Neural progenitor cell (in vitro differentiated cells): ENCODE results near the gene ZNF783. TPM values are rescaled to one million over a fixed set of nuclear protein-coding genes. Genes with fewer than 3 reads are reported as not detected.
A peak's percentile ranks its signal among the peaks of the same experiment; 100 is the strongest.
"Not testable (repeated sequence)": the region's sequence is repeated elsewhere in the genome, so short reads cannot be mapped to it uniquely, and the experiment has no call there.

ENCODE experiments used
- DNase-seq: peaks from one replicate; pipeline ENCODE4 v3.0.0-alpha.2; 2016; ENCODE audit warnings: low spot score
- H2AFZ ChIP-seq: fragments of 200-600 bp; sonication (generic); replicated peaks from 2 replicates; pipeline ENCODE4 v1.6.1; 2016; ENCODE audit warnings: antibody characterized with exemption
- H3F3A ChIP-seq: fragments of 200-600 bp; sonication (generic); 2 replicates; pipeline ENCODE4 v1.6.1; 2016; ENCODE audit warnings: antibody characterized with exemption, low read depth
- H3K27ac ChIP-seq: fragments of 200-600 bp; sonication (generic); 2 replicates; pipeline ENCODE4 v1.5.1; 2016; ENCODE audit warnings: mild to moderate bottlenecking
- H3K27me3 ChIP-seq: fragments of 200-600 bp; sonication (generic); 2 replicates; pipeline ENCODE4 v1.6.1; 2016; ENCODE audit warnings: mild to moderate bottlenecking, moderate library complexity
- H3K36me3 ChIP-seq: fragments of 200-600 bp; sonication (generic); 2 replicates; pipeline ENCODE4 v1.5.1; 2016
- H3K4me1 ChIP-seq: fragments of 200-600 bp; sonication (generic); 2 replicates; pipeline ENCODE4 v1.6.1; 2016; ENCODE audit warnings: mixed run types
- H3K4me2 ChIP-seq: fragments of 200-600 bp; sonication (generic); 2 replicates; pipeline ENCODE4 v1.6.1; 2016
- H3K4me3 ChIP-seq: fragments of 200-600 bp; sonication (generic); 2 replicates; pipeline ENCODE4 v1.5.1; 2016
- H3K79me2 ChIP-seq: fragments of 200-600 bp; sonication (generic); 2 replicates; pipeline ENCODE4 v1.6.1; 2016; ENCODE audit warnings: low read depth
- H3K9ac ChIP-seq: fragments of 200-600 bp; sonication (generic); 2 replicates; pipeline ENCODE4 v1.6.1; 2016
- H3K9me3 ChIP-seq: fragments of 200-600 bp; sonication (generic); 2 replicates; pipeline ENCODE4 v1.5.1; 2016; ENCODE audit warnings: low read depth
- H4K20me1 ChIP-seq: fragments of 200-600 bp; sonication (generic); 2 replicates; pipeline ENCODE4 v1.6.1; 2016; ENCODE audit warnings: low read depth
- H3K27ac Mint-ChIP-seq: 3 replicates; pipeline ENCODE4 v1.8.0; 2021; ENCODE audit warnings: mixed read lengths
- H3K27me3 Mint-ChIP-seq: 2 replicates; pipeline ENCODE4 v1.8.0; 2022; ENCODE audit warnings: low read depth, mild to moderate bottlenecking, inconsistent platforms, moderate library complexity, mixed read lengths; ENCODE audit not compliant: insufficient read depth
- H3K36me3 Mint-ChIP-seq: 3 replicates; pipeline ENCODE4 v1.8.0; 2021; ENCODE audit warnings: mixed read lengths
- H3K4me1 Mint-ChIP-seq: 3 replicates; pipeline ENCODE4 v1.8.0; 2021; ENCODE audit warnings: mixed read lengths
- H3K4me3 Mint-ChIP-seq: 3 replicates; pipeline ENCODE4 v1.8.0; 2021; ENCODE audit warnings: mild to moderate bottlenecking, moderate library complexity, mixed read lengths
- H3K9me3 Mint-ChIP-seq: 3 replicates; pipeline ENCODE4 v1.8.0; 2020; ENCODE audit warnings: mixed read lengths
- CTCF ChIP-seq: fragments of 200-600 bp; sonication (generic); IDR thresholded peaks from 2 replicates; pipeline ENCODE4 v1.5.1; 2017; ENCODE audit warnings: antibody characterized with exemption, mild to moderate bottlenecking
- EZH2 ChIP-seq: fragments of 200-600 bp; sonication (generic); IDR thresholded peaks from 2 replicates; pipeline ENCODE4 v1.6.1; 2017; ENCODE audit warnings: antibody characterized with exemption, mild to moderate bottlenecking, moderate library complexity
- EZH2phosphoT487 ChIP-seq: fragments of 200-600 bp; sonication (generic); IDR thresholded peaks from 2 replicates; pipeline ENCODE4 v1.6.1; 2017; ENCODE audit warnings: antibody characterized with exemption
- total RNA-seq: library from RNA; depleted of rRNA; stranded (reverse); fragments of >200 nt; gene quantifications from 2 replicates; pipeline ENCODE4 v1.2.3, GENCODE V29; 2015; ENCODE audit warnings: low replicate concordance

Gene ZNF783
- total RNA-seq, 1 donor from 2014 or later = 5.5 TPM

- H3F3A ChIP-seq = no peaks in the 10 kb centered on the region
- H3K4me3 ChIP-seq = no peak overlapping the region
- peaks cover 2% of the 10 kb centered on the region for H3K36me3 Mint-ChIP-seq
- no peak overlapping the region for H3K4me3 Mint-ChIP-seq
- no peaks in the 10 kb centered on the region for H4K20me1 ChIP-seq
- no peaks in the 10 kb centered on the region for H3K79me2 ChIP-seq
- no peak overlapping the region for H3K9ac ChIP-seq
- H3K27ac ChIP-seq = no peak overlapping the region
- no peak overlapping the region for H2AFZ ChIP-seq
- no peak overlapping the region for H3K27ac Mint-ChIP-seq
- H3K4me1 Mint-ChIP-seq = no peaks in the 10 kb centered on the region
- H3K36me3 ChIP-seq = no peaks in the 10 kb centered on the region
- H3K9me3 Mint-ChIP-seq = peaks cover 16% of the 10 kb centered on the region
- H3K4me1 ChIP-seq = no peaks in the 10 kb centered on the region
- H3K9me3 ChIP-seq = no peaks in the 10 kb centered on the region
- TF ChIP-seq EZH2phosphoT487 (no peak), CTCF (peak; percentile 24)
- no peak for DNase-seq
- no peak overlapping the region for H3K4me2 ChIP-seq
- H3K27me3 ChIP-seq = no peaks in the 10 kb centered on the region
- H3K27me3 Mint-ChIP-seq = peaks cover 8% of the 10 kb centered on the region
Measured at GRCh38 chr7:149317986-149318672, 56.1 kb downstream of the ZNF783 start.

- Mint-ChIP-seq H3K27ac (no peak overlapping the region), H3K36me3 (peaks cover 2% of the 10 kb centered on the region), H3K4me3 (no peak overlapping the region), H3K4me1 (no peaks in the 10 kb centered on the region), H3K9me3 (peaks cover 15% of the 10 kb centered on the region), H3K27me3 (peaks cover 8% of the 10 kb centered on the region)
- Histone ChIP-seq H3K9me3 (no peaks in the 10 kb centered on the region), H3K36me3 (no peaks in the 10 kb centered on the region), H3K4me2 (no peak overlapping the region), H3F3A (no peaks in the 10 kb centered on the region), H4K20me1 (no peaks in the 10 kb centered on the region), H3K4me1 (no peaks in the 10 kb centered on the region), H3K9ac (no peak overlapping the region), H3K4me3 (no peak overlapping the region), H2AFZ (no peak overlapping the region), H3K79me2 (no peaks in the 10 kb centered on the region), H3K27ac (no peak overlapping the region), H3K27me3 (no peaks in the 10 kb centered on the region)
- TF ChIP-seq EZH2phosphoT487 (no peak), CTCF (no peak), EZH2 (no peak)
- DNase-seq = no peak
Measured at GRCh38 chr7:149319376-149319775, 57.4 kb downstream of the ZNF783 start.

GRCh38 chr7:149320313-149321124 lies 58.5 kb downstream of the ZNF783 start:
- Histone ChIP-seq H3K27me3 (no peaks in the 10 kb centered on the region), H3K4me1 (no peaks in the 10 kb centered on the region), H3K9ac (no peak overlapping the region), H4K20me1 (no peaks in the 10 kb centered on the region), H3K36me3 (no peaks in the 10 kb centered on the region), H3K79me2 (no peaks in the 10 kb centered on the region), H3K4me3 (no peak overlapping the region), H3K4me2 (no peak overlapping the region), H3K27ac (no peak overlapping the region), H3F3A (no peaks in the 10 kb centered on the region), H3K9me3 (peaks cover 6% of the 10 kb centered on the region), H2AFZ (peak overlapping the region; percentile 32)
- TF ChIP-seq EZH2 (no peak), CTCF (no peak), EZH2phosphoT487 (no peak)
- no peak for DNase-seq
- Mint-ChIP-seq H3K27me3 (peaks cover 5% of the 10 kb centered on the region), H3K4me1 (no peaks in the 10 kb centered on the region), H3K4me3 (no peak overlapping the region), H3K27ac (no peak overlapping the region), H3K36me3 (peaks cover 2% of the 10 kb centered on the region), H3K9me3 (peaks cover 17% of the 10 kb centered on the region)

GRCh38 chr7:149321125-149321905 lies 59.3 kb downstream of the ZNF783 start:
- peak overlapping the region; percentile 32 for H2AFZ ChIP-seq
- not testable (repeated sequence) for H3K27ac Mint-ChIP-seq, H3K4me1 Mint-ChIP-seq

More at GRCh38 chr7:149321125-149321905, 59.3 kb downstream of the ZNF783 start:
- H3K27me3 Mint-ChIP-seq, H3K4me3 Mint-ChIP-seq, H3K4me1 ChIP-seq, H3K4me2 ChIP-seq, H3K9me3 ChIP-seq, H3K9ac ChIP-seq, H3K79me2 ChIP-seq, H3F3A ChIP-seq, H3K36me3 Mint-ChIP-seq, H4K20me1 ChIP-seq, H3K27ac ChIP-seq, DNase-seq, H3K36me3 ChIP-seq, H3K27me3 ChIP-seq: not testable (repeated sequence)
- H3K4me3 ChIP-seq = peak overlapping the region; percentile 24
- peaks cover 16% of the 10 kb centered on the region for H3K9me3 Mint-ChIP-seq
